ENCODE measurements around the gene PLEKHJ1. TPM values are rescaled to one million over a fixed set of nuclear protein-coding genes. Genes with fewer than 3 reads are reported as not detected.

PLEKHJ1 gene
- total RNA-seq, 1 donor from 2014 or later = 23.9 TPM

GRCh38 chr19:2224754-2225349 is 11.3 kb downstream of the PLEKHJ1 start:
- TF ChIP-seq, protein P1, sequence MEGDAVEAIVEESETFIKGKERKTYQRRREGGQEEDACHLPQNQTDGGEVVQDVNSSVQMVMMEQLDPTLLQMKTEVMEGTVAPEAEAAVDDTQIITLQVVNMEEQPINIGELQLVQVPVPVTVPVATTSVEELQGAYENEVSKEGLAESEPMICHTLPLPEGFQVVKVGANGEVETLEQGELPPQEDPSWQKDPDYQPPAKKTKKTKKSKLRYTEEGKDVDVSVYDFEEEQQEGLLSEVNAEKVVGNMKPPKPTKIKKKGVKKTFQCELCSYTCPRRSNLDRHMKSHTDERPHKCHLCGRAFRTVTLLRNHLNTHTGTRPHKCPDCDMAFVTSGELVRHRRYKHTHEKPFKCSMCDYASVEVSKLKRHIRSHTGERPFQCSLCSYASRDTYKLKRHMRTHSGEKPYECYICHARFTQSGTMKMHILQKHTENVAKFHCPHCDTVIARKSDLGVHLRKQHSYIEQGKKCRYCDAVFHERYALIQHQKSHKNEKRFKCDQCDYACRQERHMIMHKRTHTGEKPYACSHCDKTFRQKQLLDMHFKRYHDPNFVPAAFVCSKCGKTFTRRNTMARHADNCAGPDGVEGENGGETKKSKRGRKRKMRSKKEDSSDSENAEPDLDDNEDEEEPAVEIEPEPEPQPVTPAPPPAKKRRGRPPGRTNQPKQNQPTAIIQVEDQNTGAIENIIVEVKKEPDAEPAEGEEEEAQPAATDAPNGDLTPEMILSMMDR (IDR thresholded peaks at IDR 0.05) = no peak
- intact Hi-C loops (cut with DNase I) = no loop called here
- no peak overlapping the region for H3K4me3 ChIP-seq

GRCh38 chr19:2223959-2224358 is 12.2 kb downstream of the PLEKHJ1 start:
- H3K36me3 ChIP-seq = peaks cover 51 to 90% of the 10 kb centered on the region in 2 donors
- no peak for DNase-seq (ENCODE audit: low spot score in 2 of 2)
- no peaks in the 10 kb centered on the region for H3K4me1 ChIP-seq
- TF ChIP-seq, protein P1 (IDR thresholded peaks at IDR 0.05) = no peak
- no peaks in the 10 kb centered on the region for H3K27me3 ChIP-seq
- no peak overlapping the region for H3K27ac ChIP-seq
- no peaks in the 10 kb centered on the region for H3K9me3 ChIP-seq
- intact Hi-C loops (cut with DNase I) = no loop called here
- H3K4me3 ChIP-seq = no peak overlapping the region

More at GRCh38 chr19:2224754-2225349, 11.3 kb downstream of the PLEKHJ1 start:
- DNase-seq (ENCODE audit: low spot score in 2 of 2) = no peak
- Histone ChIP-seq H3K9me3 (no peaks in the 10 kb centered on the region), H3K27me3 (no peaks in the 10 kb centered on the region), H3K36me3 (peaks cover 51 to 90% of the 10 kb centered on the region in 2 donors), H3K4me1 (no peaks in the 10 kb centered on the region), H3K27ac (no peak overlapping the region)

DNA sequence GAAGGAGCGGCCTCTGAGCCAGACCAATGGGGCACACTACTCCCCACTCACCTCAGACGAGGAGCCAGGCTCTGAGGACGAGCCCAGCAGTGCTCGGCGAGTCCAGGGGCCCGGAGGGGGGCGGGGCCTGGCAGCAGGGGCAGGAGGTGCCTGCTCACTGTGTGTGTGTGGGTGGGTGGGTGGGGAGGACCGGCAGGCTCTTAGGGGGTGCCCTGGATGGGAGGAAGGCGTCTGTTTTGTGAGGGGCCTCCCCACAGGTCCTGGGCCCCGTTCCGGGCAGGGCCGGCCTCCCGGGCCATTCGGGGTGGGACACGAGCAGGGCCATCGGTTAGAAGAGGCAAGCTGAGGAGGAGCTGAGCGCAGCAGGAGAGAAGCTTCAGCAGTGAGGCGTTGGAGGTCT is 12.7 kb downstream of the PLEKHJ1 start:
- TF ChIP-seq, protein P1 (IDR thresholded peaks at IDR 0.05) = no peak
- Histone ChIP-seq H3K27ac (no peak overlapping the region), H3K27me3 (no peaks in the 10 kb centered on the region), H3K4me1 (no peaks in the 10 kb centered on the region), H3K36me3 (peaks cover 46 to 89% of the 10 kb centered on the region in 2 donors), H3K9me3 (no peaks in the 10 kb centered on the region), H3K4me3 (no peak overlapping the region)
- DNase-seq (ENCODE audit: low spot score in 2 of 2) = no peak
- intact Hi-C loops (cut with DNase I) = no loop called here

- no peak overlapping the region for H3K27ac ChIP-seq
- DNase-seq (ENCODE audit: low spot score in 2 of 2) = no peak
- intact Hi-C loops (cut with DNase I) = no loop called here
- H3K4me1 ChIP-seq = no peaks in the 10 kb centered on the region
- H3K4me3 ChIP-seq = no peak overlapping the region
- TF ChIP-seq, protein P1 (IDR thresholded peaks at IDR 0.05) = peak in 2 of 3 experiments; percentile 23 to 35
- no peaks in the 10 kb centered on the region for H3K27me3 ChIP-seq
- H3K9me3 ChIP-seq = no peaks in the 10 kb centered on the region
- peaks cover 53 to 94% of the 10 kb centered on the region in 2 donors for H3K36me3 ChIP-seq
Observed at GRCh38 chr19:2221918-2222317, 14.2 kb downstream of the PLEKHJ1 start.

GRCh38 chr19:2221250-2221831 is 14.8 kb downstream of the PLEKHJ1 start:
- Histone ChIP-seq H3K9me3 (no peaks in the 10 kb centered on the region), H3K4me1 (no peaks in the 10 kb centered on the region), H3K27me3 (no peaks in the 10 kb centered on the region), H3K4me3 (no peak overlapping the region), H3K36me3 (peaks cover 53 to 94% of the 10 kb centered on the region in 2 donors), H3K27ac (no peak overlapping the region)
- intact Hi-C loops (cut with DNase I) = no loop called here
- no peak for DNase-seq (ENCODE audit: low spot score in 2 of 2)
- TF ChIP-seq, protein P1 (IDR thresholded peaks at IDR 0.05) = no peak

Measured in ascending aorta (tissue), 2 donors.